H54 (cell line): ENCODE data around the gene SHISA9.

ENCODE experiments used
- DNase-seq: peaks from one replicate; pipeline ENCODE4 v3.0.0; 2011; ENCODE audit warnings: low spot score, mixed read lengths; ENCODE audit not compliant: insufficient read length
- FAIRE-seq: peaks from 3 replicates; lab custom pipeline; 2011; peaks lifted over from hg19 to GRCh38; lab: Jason Lieb, UNC
- POLR2A ChIP-seq: IDR thresholded peaks from 2 replicates; pipeline ENCODE4 v1.6.1; 2011; ENCODE audit warnings: low read depth, mild to moderate bottlenecking, low read length

SHISA9 gene

GRCh38 chr16:12881182-12881581 is 20.2 kb upstream of the SHISA9 start:
- FAIRE-seq (no peak), DNase-seq (no peak)
- no peak for TF ChIP-seq POLR2A

- no peak for FAIRE-seq
- no peak for TF ChIP-seq POLR2A
- no peak for DNase-seq
Observed at GRCh38 chr16:12881740-12882139, 19.7 kb upstream of the SHISA9 start.

- TF ChIP-seq POLR2A: no peak
- FAIRE-seq: no peak
- DNase-seq: no peak
Observed at GRCh38 chr16:12885742-12886141, 15.7 kb upstream of the SHISA9 start.

- FAIRE-seq (no peak), DNase-seq (no peak)
- no peak for TF ChIP-seq POLR2A
Observed at GRCh38 chr16:12891836-12892235, 9.6 kb upstream of the SHISA9 start.

GRCh38 chr16:12893050-12893750 is 8.2 kb upstream of the SHISA9 start:
- no peak for DNase-seq
- TF ChIP-seq POLR2A: no peak
- no peak for FAIRE-seq

- DNase-seq (no peak), FAIRE-seq (peak; percentile 66)
- no peak for TF ChIP-seq POLR2A
Observed at GRCh38 chr16:12896562-12896961, 4.8 kb upstream of the SHISA9 start.

GRCh38 chr16:12898551-12898950 is 2.8 kb upstream of the SHISA9 start:
- no peak for FAIRE-seq
- DNase-seq: no peak
- TF ChIP-seq POLR2A: no peak

GRCh38 chr16:12899529-12900143 is 1.8 kb upstream of the SHISA9 start:
- no peak for TF ChIP-seq POLR2A

GRCh38 chr16:12900156-12900555 is 1.2 kb upstream of the SHISA9 start:
- TF ChIP-seq POLR2A: no peak
- FAIRE-seq (no peak), DNase-seq (no peak)

More at GRCh38 chr16:12899529-12900143, 1.8 kb upstream of the SHISA9 start:
- FAIRE-seq (no peak), DNase-seq (no peak)

GRCh38 chr16:12900599-12901203 is 697 bp upstream of the SHISA9 start:
- DNase-seq (no peak), FAIRE-seq (no peak)
- TF ChIP-seq POLR2A: no peak

- FAIRE-seq (no peak), DNase-seq (no peak)
- no peak for TF ChIP-seq POLR2A
Observed at GRCh38 chr16:12901204-12901596, 198 bp upstream of the SHISA9 start.

- DNase-seq: no peak
- no peak for TF ChIP-seq POLR2A
- FAIRE-seq: no peak
Observed at GRCh38 chr16:12902511-12903372, 1.3 kb downstream of the SHISA9 start.

- DNase-seq: no peak
- TF ChIP-seq POLR2A: no peak
- FAIRE-seq: no peak
Observed at GRCh38 chr16:12903407-12904328, 2.3 kb downstream of the SHISA9 start.
